Umbilical cord (tissue), 2 donors: Measurements from ENCODE around the gene OTP. TPM values are rescaled to one million over a fixed set of nuclear protein-coding genes. Genes with fewer than 3 reads are reported as not detected.

Source experiments
- DNase-seq: peaks from one replicate; pipeline ENCODE4 v3.0.0-alpha.2; 2015; ENCODE audit warnings: low spot score
- total RNA-seq: library from RNA; depleted of rRNA; stranded (reverse); fragments of >200 nt; gene quantifications from one replicate; pipeline ENCODE4 v1.2.3, GENCODE V29; 2014; ENCODE audit warnings: low replicate concordance; ENCODE audit not compliant: insufficient read depth

OTP gene
- total RNA-seq, 1 donor from 2014 or later, result 6.0 TPM

DNA sequence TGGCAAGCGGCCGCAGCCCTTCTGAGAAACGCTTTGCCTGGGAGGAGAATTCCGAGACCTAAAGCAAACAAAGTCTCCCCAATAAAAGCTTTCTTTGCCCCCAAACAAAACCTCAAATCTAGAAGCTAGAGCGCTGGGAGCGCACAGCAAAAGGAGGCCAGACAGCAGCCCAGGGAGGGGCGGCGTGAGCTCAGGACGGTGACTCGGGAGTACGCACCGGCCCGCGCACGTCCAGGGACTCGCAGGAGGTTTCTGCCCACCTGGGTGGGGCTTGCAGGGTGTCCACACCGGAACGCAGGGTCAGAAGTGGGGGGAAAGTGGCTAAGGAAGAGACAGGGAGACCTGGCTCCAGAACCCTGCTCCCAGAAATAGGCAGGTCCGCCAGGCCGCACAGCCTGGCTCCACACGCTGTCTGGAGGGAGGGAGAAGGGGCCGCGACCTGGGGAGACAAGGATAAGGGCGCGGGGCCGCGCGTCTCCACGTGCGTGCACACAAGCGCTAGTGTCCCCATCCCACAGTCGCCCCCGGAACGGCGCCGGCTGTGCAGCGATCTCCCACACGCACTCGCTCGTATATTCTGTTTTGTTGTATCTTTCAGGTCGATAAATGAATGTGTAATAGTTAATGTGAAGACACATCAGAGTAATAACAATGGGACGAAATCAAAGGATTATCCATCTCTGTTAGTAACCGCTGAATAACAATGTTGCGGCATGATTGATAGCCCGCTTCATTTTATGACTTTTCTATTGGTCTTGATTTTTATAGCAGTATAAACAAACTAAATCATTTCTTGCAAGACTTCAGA is 2.3 kb upstream of the OTP start:
- no peak for DNase-seq

- no peak for DNase-seq
Measured at GRCh38 chr5:77638763-77639671, 504 bp upstream of the OTP start.

GRCh38 chr5:77637170-77637997 is 1.1 kb downstream of the OTP start:
- DNase-seq, result no peak

GRCh38 chr5:77636641-77637169 is 1.8 kb downstream of the OTP start:
- DNase-seq, result no peak

GRCh38 chr5:77635917-77636640 is 2.4 kb downstream of the OTP start:
- DNase-seq, result no peak

GRCh38 chr5:77635067-77635916 is 3.2 kb downstream of the OTP start:
- no peak for DNase-seq

- DNase-seq, result no peak
Measured at GRCh38 chr5:77633709-77634108, 4.8 kb downstream of the OTP start.

- no peak for DNase-seq
Measured at GRCh38 chr5:77633207-77633675, 5.3 kb downstream of the OTP start.

- DNase-seq, result no peak
Measured at GRCh38 chr5:77632526-77633206, 5.8 kb downstream of the OTP start.

GRCh38 chr5:77630114-77630680 is 8.3 kb downstream of the OTP start:
- DNase-seq, result no peak

- DNase-seq, result no peak
Measured at GRCh38 chr5:77629509-77630113, 8.9 kb downstream of the OTP start.

DNA sequence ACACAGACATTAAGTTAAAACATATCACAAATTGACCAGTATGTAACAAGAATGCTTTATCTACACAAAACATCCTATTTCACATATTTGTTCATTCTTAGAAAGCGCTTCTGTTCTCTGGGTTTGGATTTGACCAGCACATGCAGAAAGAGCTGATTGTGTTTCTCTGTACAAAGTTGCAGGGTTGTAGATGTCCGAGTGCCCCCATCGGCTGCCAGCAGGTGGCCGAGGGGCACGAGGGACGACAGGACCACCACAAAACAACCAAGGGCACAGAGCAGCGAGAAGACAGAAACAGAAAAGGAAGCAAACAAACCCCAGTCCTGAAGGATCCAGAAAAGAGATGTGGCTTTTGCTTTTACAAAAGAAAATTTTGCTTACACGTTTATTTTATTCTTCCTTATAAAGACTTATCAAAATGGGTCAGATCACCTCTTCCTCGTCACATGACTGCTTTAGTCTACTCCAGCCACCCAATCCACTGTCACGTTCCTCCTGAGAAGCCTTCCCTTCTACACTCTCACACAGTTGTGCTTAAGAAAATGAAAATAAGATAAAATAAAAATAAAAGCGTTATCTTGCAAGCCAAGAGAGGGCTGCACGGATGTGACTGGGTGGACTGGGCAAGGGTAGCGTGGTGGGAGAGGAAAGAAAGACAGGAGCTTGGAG is 9.5 kb downstream of the OTP start:
- DNase-seq, result no peak

DNA sequence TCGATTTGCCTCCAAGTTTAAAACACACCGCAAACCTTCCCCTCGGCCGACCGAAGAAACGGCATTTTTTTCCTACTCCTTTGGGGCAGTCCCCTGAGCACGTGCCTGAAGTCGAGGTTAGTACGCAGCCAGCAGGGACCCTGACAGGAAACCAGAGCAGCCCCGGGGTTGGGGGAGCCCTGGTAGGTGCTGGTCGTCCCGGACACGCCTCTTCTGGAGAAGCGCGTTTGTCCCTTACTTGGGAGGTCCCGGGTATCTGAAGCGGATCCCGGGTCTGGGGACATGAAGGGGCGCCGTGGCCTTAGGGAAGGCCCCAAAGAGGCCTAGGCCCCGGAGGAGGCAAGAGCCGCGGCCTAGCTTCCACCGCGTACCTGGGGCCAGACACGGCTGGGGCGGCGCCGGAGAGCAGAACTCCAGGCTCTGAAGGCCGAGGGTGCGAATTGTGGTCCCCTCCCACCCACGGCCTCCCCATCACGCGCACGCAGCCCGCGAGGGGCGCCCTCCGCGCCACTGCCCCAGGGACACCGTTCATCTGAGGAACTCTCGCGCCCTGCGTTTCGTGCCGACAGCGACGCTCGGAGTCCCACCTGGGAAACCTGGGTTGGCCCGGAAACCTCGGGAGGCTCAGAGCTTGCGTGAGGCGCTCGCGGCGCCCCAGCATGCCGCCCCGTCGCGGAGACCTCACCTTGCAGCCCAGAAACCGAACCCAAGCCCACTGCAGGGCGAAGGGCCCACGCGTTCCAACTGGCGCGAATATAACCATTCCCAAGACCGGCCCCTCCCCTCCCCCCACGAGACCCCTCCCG is 10.4 kb downstream of the OTP start:
- no peak for DNase-seq

DNA sequence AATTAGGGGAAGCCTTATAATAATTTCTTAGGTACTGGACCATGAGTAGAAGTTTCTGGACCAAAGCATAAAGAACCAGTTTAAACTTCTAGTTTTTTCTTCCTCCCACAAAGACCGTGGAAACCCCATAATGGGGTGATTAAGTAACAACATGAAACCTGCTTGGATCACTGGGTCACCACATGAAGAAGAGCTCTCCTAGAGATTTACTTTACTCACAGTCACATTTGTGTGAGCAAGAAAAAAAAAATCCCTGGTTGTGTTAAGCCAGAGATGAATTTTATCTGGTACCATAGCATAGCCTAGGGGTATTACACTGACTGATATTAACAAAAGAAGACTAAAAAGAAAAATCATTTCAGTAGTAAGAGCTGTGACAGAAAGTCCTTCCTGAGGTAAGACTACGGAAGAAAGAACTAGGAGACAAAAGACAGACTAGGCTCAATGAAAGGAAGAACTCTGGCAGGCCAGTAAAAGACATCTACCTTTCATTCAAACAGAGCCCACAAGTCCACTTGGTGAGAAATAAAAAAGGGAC is 15.2 kb downstream of the OTP start:
- DNase-seq, result no peak

DNA sequence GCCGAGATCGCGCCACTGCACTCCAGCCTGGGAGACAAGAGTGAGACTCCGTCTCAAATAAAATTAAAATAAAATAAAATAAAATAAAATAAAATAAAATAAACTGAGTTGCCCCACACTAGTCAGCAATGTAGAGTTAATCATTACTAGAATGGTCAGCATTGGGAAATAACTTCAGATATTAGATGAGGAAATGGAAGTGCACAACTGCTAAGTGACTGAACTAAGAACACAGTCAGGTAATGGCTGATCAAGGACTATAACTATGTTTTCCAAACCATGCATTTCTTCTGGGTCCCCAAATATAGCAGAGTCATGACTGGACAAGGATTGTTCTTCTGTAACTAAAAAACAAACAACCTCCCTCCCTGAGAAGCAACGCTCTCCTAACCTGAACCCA is 17.1 kb downstream of the OTP start:
- no peak for DNase-seq

DNA sequence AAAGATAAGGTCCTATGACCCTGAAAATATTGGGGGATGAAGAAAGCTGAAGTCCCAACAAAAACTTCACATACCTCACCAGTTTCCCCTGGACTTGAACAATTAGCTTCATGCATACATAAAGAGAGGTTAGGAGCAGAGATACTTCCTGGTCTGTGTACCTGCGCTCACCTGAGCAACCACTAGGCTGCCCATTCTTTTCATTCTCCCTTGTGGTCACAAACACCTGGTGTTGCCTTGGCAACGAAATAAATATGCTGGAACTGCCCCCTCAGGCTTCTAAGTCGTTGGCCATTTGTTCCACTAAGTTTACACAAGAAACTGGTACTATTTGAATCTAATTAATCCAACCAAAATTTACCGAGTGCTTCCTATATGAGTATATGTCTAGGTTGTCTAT is 18.1 kb downstream of the OTP start:
- no peak for DNase-seq

DNA sequence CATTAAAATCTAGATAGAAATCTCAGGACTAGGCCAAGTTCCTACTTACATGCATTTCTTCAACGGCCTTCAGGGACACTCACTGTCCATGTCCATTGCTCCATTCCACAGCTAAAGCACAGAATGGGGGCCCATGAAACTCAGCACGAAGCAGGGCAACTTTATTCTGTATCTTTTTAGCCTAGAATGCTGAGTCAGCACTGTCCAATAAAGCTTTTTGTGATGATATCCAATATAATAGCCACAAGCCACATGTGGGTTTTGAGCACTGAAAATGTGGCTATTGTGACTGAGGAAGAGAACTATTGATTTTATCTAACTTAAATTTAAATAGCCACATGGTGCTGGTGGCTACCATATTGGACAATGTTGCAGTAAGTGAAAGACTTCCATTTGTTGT is 21.6 kb downstream of the OTP start:
- DNase-seq, result no peak
